ENCODE measurements around the gene ZSWIM8. TPM values are rescaled to one million over a fixed set of nuclear protein-coding genes. Genes with fewer than 3 reads are reported as not detected.
"Not testable (repeated sequence)": the region's sequence is repeated elsewhere in the genome, so short reads cannot be mapped to it uniquely, and the experiment has no call there.

The ZSWIM8 gene
- total RNA-seq, 4 donors from 2014 or later: 63.2 to 128 (median 79.3) TPM

- TF ChIP-seq CTCF (IDR thresholded peaks at IDR 0.05): no peak
- ATAC-seq (ENCODE audit: low FRiP score): no peak
- DNase-seq (ENCODE audit: low spot score): no peak
Observed at GRCh38 chr10:73824146-73824725, 38.8 kb downstream of the ZSWIM8 start.

GRCh38 chr10:73827346-73828089 lies 42.1 kb downstream of the ZSWIM8 start:
- TF ChIP-seq CTCF (IDR thresholded peaks at IDR 0.05): no peak
- ATAC-seq (ENCODE audit: low FRiP score) (no peak), DNase-seq (ENCODE audit: low spot score) (no peak)

GRCh38 chr10:73828161-73828560 lies 42.8 kb downstream of the ZSWIM8 start:
- no peak for DNase-seq (ENCODE audit: low spot score)
- no peak for TF ChIP-seq CTCF (IDR thresholded peaks at IDR 0.05)
- no peak for ATAC-seq (ENCODE audit: low FRiP score)

- not testable (repeated sequence) for ATAC-seq (ENCODE audit: low FRiP score)
Observed at GRCh38 chr10:73829090-73829489, 43.7 kb downstream of the ZSWIM8 start.

GRCh38 chr10:73836427-73836980 lies 51.1 kb downstream of the ZSWIM8 start:
- ATAC-seq (ENCODE audit: low FRiP score) (no peak), DNase-seq (ENCODE audit: low spot score) (no peak)
- no peak for TF ChIP-seq CTCF (IDR thresholded peaks at IDR 0.05)

More at GRCh38 chr10:73829090-73829489, 43.7 kb downstream of the ZSWIM8 start:
- not testable (repeated sequence) for DNase-seq (ENCODE audit: low spot score)

- no peak for TF ChIP-seq CTCF (IDR thresholded peaks at IDR 0.05)
- ATAC-seq (ENCODE audit: low FRiP score): no peak
- no peak for DNase-seq (ENCODE audit: low spot score)
Observed at GRCh38 chr10:73837072-73837471, 51.7 kb downstream of the ZSWIM8 start.

GRCh38 chr10:73838008-73838567 lies 52.7 kb downstream of the ZSWIM8 start:
- DNase-seq (ENCODE audit: low spot score) (no peak), ATAC-seq (ENCODE audit: low FRiP score) (no peak)
- TF ChIP-seq CTCF (IDR thresholded peaks at IDR 0.05): no peak
